ENCODE data around the gene NF2.
"Not testable (repeated sequence)": the region's sequence is repeated elsewhere in the genome, so short reads cannot be mapped to it uniquely, and the experiment has no call there.

GRCh38 chr22:29597871-29598683, 5.4 kb upstream of the NF2 start:
- not testable (repeated sequence) for TF ChIP-seq HDGF (IDR thresholded peaks at IDR 0.05; ENCODE audit: borderline replicate concordance); TARDBP (IDR thresholded peaks at IDR 0.05); FOXA1 (IDR thresholded peaks at IDR 0.05); ZNF384 (IDR thresholded peaks at IDR 0.05); L3MBTL2 (conservative IDR thresholded peaks at IDR 0.05); PKNOX1 (IDR thresholded peaks at IDR 0.05); FOXK2 (IDR thresholded peaks at IDR 0.05); ARNT (IDR thresholded peaks at IDR 0.05); SUZ12 (IDR thresholded peaks at IDR 0.05); CTBP1 (IDR thresholded peaks at IDR 0.05; ENCODE audit: borderline replicate concordance)

All from HEK293T (cell line).